Spleen (tissue), 7 donors: Measurements from ENCODE around the gene SLC35G3.
"Not testable (repeated sequence)": the region's sequence is repeated elsewhere in the genome, so short reads cannot be mapped to it uniquely, and the experiment has no call there.

Experiments
- POLR2AphosphoS5 ChIP-seq, 3 donors: sonication (generic); formaldehyde crosslinking; IDR thresholded peaks; one replicate each; pipeline ENCODE4 v1.5.1; 2017; ENCODE audit warnings: antibody characterized with exemption in 3 of 3
- TF ChIP-seq, protein P1 (sequence below), 11 experiments: fragments of 200-600 bp in 7 of 11; fragments of 450-650 bp in 4 of 11; sonication (generic) in 4 of 11; IDR thresholded peaks in 8 of 11; conservative IDR thresholded peaks in 3 of 11; 1 replicate in 7 of 11; 2 replicates in 4 of 11; pipeline versions ENCODE4 v1.4.0 to v1.8.0; 2016 to 2021; ENCODE audit warnings: antibody characterized with exemption in 11 of 11, inconsistent platforms in 4 of 11, mild to moderate bottlenecking in 1 of 11
- donor health status: DM: no; HTN: no; CAD: no; lungs with moderate emphysema.
- donor health status: DM: no; HTN: no; CAD: no.
- donor health status: DM: no; HTN: no; CAD: no.

DNA sequence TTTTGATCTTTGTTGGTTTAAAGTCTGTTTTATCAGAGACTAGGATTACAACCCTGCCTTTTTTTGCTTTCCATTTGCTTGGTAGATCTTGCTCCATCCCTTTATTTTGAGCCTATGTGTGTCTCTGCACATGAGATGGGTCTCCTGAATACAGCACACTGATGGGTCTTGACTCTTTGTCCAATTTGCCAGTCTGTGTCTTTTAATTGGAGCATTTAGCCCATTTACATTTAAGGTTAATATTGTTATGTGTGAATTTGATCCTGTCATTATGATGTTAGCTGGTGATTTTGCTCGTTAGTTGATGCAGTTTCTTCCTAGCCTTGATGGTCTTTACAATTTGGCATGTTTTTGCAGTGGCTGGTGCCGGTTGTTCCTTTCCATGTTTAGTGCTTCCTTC lies 8.4 kb upstream of the SLC35G3 start:
- TF ChIP-seq, protein P1, sequence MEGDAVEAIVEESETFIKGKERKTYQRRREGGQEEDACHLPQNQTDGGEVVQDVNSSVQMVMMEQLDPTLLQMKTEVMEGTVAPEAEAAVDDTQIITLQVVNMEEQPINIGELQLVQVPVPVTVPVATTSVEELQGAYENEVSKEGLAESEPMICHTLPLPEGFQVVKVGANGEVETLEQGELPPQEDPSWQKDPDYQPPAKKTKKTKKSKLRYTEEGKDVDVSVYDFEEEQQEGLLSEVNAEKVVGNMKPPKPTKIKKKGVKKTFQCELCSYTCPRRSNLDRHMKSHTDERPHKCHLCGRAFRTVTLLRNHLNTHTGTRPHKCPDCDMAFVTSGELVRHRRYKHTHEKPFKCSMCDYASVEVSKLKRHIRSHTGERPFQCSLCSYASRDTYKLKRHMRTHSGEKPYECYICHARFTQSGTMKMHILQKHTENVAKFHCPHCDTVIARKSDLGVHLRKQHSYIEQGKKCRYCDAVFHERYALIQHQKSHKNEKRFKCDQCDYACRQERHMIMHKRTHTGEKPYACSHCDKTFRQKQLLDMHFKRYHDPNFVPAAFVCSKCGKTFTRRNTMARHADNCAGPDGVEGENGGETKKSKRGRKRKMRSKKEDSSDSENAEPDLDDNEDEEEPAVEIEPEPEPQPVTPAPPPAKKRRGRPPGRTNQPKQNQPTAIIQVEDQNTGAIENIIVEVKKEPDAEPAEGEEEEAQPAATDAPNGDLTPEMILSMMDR (IDR thresholded peaks at IDR 0.05 in 8 of 11, conservative IDR thresholded peaks at IDR 0.05 in 3 of 11), result not testable (repeated sequence)
- not testable (repeated sequence) for TF ChIP-seq POLR2AphosphoS5 (IDR thresholded peaks at IDR 0.05)
